ENCODE data around the gene POFUT2.

POFUT2 gene

GRCh38 chr21:45287438-45288391, at the start of gene POFUT2:
POFUT2 (minus strand) TSS chr21:45287895; CDS start chr21:45287871, 24 bp downstream.
- FAIRE-seq (no peak), DNase-seq (ENCODE audit: low spot score) (peak; percentile 90)

DNA sequence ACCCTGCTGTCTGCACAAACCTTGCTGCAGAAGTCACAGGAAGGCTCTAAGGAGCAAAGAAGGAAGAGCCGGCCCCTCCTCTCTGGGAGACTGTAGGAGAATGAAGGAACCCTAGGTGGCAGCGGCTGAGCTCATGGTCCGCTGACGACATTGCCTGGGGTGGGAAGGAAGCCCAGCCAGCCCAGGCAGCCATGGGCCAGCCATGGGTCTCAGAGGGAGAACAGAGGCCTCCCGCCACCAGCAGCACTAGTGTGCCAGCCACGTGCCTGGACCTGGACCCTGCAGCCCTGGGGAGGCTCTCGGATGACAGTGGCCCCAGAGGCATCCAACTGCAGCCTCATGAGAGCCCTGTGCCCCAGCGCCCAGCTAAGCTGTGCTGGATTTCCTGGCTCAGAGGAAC, 49.2 kb upstream of the POFUT2 start:
- FAIRE-seq (no peak), DNase-seq (ENCODE audit: low spot score) (no peak)

- FAIRE-seq (no peak), DNase-seq (ENCODE audit: low spot score) (no peak)
Measured at GRCh38 chr21:45336535-45336810, 48.8 kb upstream of the POFUT2 start.

DNA sequence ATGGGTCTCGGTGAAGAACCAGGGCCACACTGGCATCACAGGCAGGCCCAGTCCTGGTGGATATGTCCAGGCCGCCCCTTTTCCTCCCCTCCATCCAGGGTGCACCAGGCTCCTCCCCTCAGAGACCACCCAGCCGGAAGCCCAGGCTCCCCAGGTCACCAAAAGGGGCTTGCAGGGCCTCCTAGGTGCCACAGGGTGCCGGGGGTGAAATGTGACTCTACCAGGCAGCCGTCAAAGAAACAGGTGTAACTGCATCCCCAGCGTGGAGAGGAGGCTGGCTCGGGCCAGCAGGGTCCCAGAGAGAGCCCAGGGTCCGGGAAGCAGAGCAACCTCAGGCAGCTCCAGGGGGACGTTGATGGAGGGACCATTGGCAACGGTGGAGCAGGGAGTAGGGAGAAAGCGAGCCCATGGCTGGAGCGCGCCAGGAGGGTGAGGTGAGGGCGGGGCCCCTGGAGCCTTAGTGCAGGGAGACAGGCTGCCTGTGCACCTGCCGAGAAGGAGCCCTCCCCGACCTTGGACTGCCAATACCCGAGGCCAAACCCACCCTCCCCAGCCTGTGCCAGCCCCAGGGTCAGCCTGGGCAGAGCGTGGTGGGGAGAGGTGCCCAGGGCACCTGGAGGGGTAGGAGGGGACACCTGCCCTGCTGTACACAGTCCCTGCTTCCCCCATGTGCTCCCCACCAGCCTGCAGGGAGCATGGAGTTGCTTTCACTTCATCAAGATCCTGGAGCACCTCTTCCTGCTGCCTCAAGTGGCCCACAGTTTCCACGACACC, 48.3 kb upstream of the POFUT2 start:
- no peak for DNase-seq (ENCODE audit: low spot score)
- FAIRE-seq = no peak

GRCh38 chr21:45335151-45335760, 47.6 kb upstream of the POFUT2 start:
- FAIRE-seq = no peak
- no peak for DNase-seq (ENCODE audit: low spot score)

DNA sequence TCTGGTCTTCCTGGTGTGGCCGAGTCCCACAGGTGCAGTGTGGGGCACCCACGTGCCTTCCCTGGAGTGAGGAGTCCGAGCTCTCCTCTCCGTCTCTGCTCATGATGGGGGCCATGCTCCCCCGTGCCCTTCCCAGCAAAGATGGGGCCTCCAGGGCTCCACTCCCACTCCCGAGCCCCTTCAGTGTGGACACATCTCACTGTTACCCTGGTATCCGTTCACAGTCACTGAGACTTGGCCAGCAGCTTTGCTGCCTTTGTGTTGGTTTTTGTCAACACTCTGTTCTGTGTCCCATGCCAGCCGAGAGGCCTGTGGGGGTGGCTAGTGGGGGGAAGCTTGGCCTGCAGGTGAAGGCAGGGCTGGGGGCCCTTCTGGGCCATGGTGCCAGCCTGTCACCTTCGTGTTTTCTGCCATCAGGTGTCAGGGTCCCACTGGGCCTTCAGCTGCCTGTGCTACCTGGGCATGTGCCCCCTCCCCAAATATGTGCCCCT, 46.9 kb upstream of the POFUT2 start:
- FAIRE-seq = no peak
- no peak for DNase-seq (ENCODE audit: low spot score)

DNA sequence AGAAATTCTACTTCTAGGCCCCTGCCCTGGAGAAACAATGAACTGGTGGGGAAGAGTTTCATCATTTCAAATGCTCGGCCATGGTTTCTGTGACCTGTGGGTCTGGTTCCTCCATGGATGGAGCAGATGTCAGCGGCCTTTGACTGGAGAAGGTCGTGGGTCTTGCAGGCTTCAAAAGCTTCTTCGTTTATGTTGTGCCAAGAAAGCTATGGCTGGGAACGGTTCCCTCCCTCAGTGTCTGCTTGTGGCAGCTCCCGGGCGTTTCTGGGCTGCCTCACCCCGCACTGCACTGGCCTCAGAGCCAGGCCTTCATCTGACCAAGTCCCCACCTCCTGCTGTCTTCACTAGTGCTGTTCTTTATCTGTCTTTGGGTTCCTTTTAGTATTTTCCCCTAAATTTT, 46.4 kb upstream of the POFUT2 start:
- no peak for DNase-seq (ENCODE audit: low spot score)
- no peak for FAIRE-seq

DNA sequence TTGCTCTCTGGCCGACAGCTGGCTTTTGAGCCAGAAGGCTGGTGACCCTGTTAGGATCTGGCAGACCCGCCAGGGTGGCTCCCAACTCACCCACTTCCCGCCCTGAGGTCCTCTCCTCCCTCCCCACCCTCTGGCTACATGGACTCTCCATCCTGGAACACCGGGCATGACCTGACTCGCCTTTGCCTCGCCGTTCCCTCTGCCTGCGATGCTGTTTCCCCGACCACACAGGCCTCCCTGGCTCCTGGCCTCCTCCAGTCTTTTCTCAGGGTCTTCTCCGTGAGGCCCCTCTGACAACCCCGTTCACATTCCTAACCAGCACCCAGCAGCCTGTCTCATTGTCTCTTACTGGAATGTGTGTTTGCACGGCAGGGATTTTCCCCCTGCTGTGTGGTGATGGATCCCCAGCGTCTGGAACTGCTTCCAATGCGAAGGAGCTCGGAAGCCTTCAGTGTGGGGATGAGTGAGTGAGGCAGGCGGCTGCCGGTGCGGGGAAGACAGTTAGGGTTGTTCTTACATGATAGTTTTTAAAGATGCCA, 46.0 kb upstream of the POFUT2 start:
- DNase-seq (ENCODE audit: low spot score) (no peak), FAIRE-seq (no peak)

GRCh38 chr21:45332981-45333582, 45.4 kb upstream of the POFUT2 start:
- FAIRE-seq (no peak), DNase-seq (ENCODE audit: low spot score) (no peak)

DNA sequence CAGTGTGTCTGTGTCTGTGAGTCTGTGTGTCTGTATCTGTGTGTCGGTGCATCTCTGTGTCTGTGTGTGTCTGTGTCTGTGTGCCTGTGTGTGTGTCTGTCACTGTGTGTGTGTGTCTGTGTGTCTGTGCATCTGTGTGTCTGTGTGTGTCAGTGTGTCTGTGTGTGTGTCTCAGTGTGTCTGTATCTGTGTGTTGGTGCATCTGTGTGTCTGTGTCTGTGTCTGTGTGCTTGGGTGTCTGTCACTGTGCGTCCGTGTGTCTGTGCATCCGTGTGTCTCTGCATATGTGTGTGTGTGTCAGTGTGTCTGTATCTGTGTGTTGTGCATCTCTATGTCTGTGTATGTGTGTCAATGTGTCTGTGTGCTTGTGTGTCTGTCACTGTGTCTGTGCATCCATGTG, 44.7 kb upstream of the POFUT2 start:
- DNase-seq (ENCODE audit: low spot score) (no peak), FAIRE-seq (no peak)

DNA sequence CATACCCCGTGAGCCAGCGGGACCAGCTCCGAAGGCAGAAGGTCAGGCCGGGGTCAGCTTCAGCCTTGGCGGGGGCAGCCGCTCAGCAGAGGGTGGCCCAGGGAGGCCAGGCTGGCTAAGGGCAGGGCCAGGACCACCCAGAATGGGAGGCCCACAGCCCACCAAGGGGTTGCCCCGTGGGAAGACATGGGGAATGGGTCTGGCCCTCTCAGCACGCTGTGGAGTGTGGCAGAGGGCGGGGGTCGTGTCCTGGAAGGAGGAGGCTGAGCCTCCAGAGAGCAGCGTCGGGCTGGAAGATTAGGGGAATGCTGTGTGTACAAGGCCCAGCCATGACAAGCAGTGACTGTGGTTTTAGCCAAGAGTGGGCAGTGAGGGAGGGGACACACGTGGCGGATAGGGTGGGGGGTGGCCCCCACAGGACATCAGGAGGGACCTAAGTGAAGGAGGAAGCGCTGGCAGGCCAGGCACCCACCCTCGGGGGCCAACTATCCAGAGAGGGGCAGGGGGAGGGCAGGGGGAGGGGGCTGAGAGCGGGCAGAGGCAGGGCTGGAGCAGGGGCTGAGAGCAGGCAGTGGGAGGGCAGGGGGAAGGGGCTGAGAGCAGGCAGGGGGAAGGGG, 43.9 kb upstream of the POFUT2 start:
- FAIRE-seq = no peak
- no peak for DNase-seq (ENCODE audit: low spot score)

GRCh38 chr21:45330851-45331261, 43.2 kb upstream of the POFUT2 start:
- DNase-seq (ENCODE audit: low spot score) (no peak), FAIRE-seq (no peak)

- DNase-seq (ENCODE audit: low spot score) (peak; percentile 97), FAIRE-seq (peak; percentile 95)
Measured at GRCh38 chr21:45330075-45330781, 42.5 kb upstream of the POFUT2 start.

- FAIRE-seq = no peak
Measured at GRCh38 chr21:45329261-45330074, 41.8 kb upstream of the POFUT2 start.

GRCh38 chr21:45328198-45329091, 40.8 kb upstream of the POFUT2 start:
- FAIRE-seq = no peak
- DNase-seq (ENCODE audit: low spot score) = no peak

More at GRCh38 chr21:45329261-45330074, 41.8 kb upstream of the POFUT2 start:
- DNase-seq (ENCODE audit: low spot score) = peak; percentile 77

- FAIRE-seq (no peak), DNase-seq (ENCODE audit: low spot score) (no peak)
Measured at GRCh38 chr21:45327441-45328197, 39.9 kb upstream of the POFUT2 start.

DNA sequence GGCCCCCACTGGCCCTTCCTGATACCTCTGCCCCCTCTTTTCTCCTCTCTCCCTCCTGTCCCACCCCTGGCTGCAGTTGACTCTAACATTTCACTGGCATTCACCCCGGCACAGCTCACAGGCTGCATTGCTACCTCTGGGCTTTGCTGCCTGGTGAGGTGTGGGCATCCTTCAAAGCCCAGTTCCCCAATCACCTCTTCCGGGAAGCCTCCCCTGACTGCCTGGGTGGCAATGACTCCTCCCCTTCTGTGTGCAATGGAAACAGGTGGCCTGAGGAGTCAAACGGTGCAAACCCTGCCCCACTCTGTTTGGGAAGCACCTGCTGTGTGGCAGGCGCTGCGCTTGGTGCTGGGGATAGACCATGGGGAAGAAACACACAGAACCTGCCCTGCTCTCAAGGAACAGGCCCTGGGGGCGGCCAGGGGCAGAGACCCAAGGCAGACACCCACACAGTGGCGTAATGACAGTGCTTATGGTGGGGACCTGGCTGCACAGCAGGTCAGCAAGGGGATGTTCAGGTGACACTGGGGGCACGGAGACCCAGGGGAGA, 39.3 kb upstream of the POFUT2 start:
- FAIRE-seq (no peak), DNase-seq (ENCODE audit: low spot score) (no peak)

All from RCC 7860 (cell line).